Measurements from ENCODE around the gene PRKRA. TPM values are rescaled to one million over a fixed set of nuclear protein-coding genes. Genes with fewer than 3 reads are reported as not detected.

Gene PRKRA
- total and polyA plus RNA-seq, 8 donors: 17.6 to 34.3 (median 21.0) TPM

DNA sequence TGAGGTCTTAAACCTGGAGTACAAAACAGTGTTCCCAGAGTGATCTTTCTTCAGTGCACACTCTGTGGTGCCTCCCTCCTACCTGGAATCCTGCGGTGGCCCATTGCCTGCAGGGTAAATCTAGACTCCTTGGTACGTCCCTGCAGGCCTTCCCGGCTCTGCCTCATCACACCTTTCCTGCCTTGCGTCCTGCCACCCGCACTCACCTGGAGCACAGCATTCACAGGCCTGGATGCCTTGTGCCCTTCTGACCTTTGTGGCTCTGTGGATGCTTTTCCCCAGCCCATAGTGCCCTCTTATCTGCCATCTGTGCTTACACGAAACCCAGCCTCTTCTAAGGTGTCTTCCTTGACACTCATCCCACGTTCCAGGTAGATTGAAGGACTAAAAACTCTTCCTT, 62.7 kb downstream of the PRKRA start:
- Histone ChIP-seq H3K27ac (no peak overlapping the region), H3K27me3 (no peaks in the 10 kb centered on the region), H3K4me3 (no peak overlapping the region), H3K4me1 (no peaks in the 10 kb centered on the region), H3K36me3 (no peaks in the 10 kb centered on the region), H3K9me3 (no peaks in the 10 kb centered on the region)
- intact Hi-C loops (cut with DNase I): no loop called here
- WGBS, 2 donors: 89 to 91% methylated on average over 7 of the region's 7 CpGs
- no peak for ATAC-seq
- no peak for DNase-seq
- TF ChIP-seq, protein P1, sequence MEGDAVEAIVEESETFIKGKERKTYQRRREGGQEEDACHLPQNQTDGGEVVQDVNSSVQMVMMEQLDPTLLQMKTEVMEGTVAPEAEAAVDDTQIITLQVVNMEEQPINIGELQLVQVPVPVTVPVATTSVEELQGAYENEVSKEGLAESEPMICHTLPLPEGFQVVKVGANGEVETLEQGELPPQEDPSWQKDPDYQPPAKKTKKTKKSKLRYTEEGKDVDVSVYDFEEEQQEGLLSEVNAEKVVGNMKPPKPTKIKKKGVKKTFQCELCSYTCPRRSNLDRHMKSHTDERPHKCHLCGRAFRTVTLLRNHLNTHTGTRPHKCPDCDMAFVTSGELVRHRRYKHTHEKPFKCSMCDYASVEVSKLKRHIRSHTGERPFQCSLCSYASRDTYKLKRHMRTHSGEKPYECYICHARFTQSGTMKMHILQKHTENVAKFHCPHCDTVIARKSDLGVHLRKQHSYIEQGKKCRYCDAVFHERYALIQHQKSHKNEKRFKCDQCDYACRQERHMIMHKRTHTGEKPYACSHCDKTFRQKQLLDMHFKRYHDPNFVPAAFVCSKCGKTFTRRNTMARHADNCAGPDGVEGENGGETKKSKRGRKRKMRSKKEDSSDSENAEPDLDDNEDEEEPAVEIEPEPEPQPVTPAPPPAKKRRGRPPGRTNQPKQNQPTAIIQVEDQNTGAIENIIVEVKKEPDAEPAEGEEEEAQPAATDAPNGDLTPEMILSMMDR (IDR thresholded peaks at IDR 0.05): no peak
- FAIRE-seq: no peak

DNA sequence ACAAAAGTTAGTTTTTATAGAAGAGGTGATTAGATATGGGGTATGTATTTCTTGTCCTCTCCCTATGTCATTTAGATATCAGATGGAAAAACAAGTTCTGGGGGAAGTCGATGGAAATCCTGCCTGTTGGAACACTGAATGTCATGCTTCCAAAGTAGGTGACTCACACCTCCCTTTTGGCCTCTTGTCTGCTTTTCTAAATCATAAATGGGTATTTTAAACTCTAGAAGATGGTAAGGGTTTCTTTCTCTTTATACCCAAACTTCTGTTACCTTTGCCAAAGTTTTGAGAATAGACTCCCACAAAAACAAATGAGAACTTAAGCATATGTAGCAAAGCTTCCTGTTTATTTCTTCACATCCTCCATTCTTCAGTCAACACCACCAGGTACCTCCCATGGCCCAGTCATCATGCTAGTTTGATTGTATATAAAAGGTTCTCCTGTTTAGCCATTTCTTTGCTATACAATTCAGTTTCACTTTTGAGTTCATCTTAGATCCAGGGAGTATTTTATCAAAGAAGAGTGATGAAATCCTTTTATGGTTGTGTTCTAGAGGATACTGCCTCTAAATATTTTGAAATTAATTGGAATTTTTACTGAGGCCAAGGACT, 63.9 kb downstream of the PRKRA start:
- Histone ChIP-seq H3K9me3 (no peaks in the 10 kb centered on the region), H3K4me1 (no peaks in the 10 kb centered on the region), H3K36me3 (no peaks in the 10 kb centered on the region), H3K27ac (no peak overlapping the region), H3K4me3 (no peak overlapping the region), H3K27me3 (no peaks in the 10 kb centered on the region)
- ATAC-seq (no peak), DNase-seq (no peak), FAIRE-seq (no peak)
- 20 to 24% methylated on average over 1 of the region's 1 CpG for WGBS, 2 donors
- intact Hi-C loops (cut with DNase I): no loop called here
- TF ChIP-seq, protein P1 (IDR thresholded peaks at IDR 0.05): no peak

DNA sequence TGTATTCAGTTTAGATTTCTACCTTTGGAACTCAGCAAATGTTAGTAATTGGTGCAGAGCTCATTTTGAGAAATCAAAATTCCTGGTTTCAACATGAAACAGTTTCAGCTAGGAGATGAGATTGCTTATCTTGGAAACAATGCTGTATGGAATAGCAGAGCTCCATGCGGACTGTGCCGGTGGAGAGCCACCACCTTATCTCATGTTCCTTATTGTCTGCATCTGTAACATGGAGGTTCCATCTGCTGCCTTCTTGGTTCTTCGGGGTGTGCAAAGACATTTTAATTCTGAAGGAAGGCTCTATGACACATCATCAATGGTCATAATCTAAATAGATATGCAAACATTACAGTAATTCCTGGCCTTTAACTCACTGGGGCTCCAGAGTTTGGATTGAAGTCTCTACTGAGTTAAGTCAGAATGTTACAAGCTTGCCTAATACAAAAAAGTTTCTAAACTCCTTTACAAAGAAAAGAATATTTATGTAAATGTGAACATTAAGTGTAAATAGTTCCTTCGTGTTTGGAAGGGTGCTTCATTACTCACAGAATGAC, 65.3 kb downstream of the PRKRA start:
- ATAC-seq: no peak
- no peak for FAIRE-seq
- Histone ChIP-seq H3K4me1 (no peaks in the 10 kb centered on the region), H3K36me3 (no peaks in the 10 kb centered on the region), H3K27ac (no peak overlapping the region), H3K27me3 (no peaks in the 10 kb centered on the region), H3K9me3 (no peaks in the 10 kb centered on the region), H3K4me3 (no peak overlapping the region)
- DNase-seq: no peak
- WGBS, 2 donors: 80 to 85% methylated on average over 4 of the region's 4 CpGs
- intact Hi-C loops (cut with DNase I): no loop called here
- TF ChIP-seq, protein P1 (IDR thresholded peaks at IDR 0.05): no peak

DNA sequence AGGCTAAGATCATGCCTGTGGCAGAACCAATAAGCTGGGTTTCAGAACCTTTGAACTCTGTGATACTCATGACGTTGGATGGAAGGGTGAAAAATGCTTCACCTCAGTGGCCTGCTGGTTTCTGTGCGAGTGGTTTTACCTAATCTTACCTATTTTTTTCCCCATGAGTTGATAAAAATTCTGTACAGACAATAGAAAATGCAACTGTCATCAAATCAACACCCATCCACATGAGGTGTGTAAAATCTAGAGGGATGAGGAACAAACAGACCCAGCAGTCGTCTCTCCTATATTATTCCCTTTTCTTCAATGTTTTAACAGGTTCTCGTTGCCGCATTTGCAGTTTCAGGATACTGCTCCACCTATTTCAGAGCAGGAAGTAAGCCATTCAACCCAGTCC, 67.3 kb downstream of the PRKRA start:
- WGBS, 2 donors: 82 to 86% methylated on average over 5 of the region's 5 CpGs
- no peak for FAIRE-seq

More for the DNA sequence above, 67.3 kb downstream of the PRKRA start:
- no peaks in the 10 kb centered on the region for H3K9me3 ChIP-seq
- intact Hi-C loops (cut with DNase I): no loop called here
- TF ChIP-seq, protein P1 (IDR thresholded peaks at IDR 0.05): no peak
- H3K27me3 ChIP-seq: no peaks in the 10 kb centered on the region
- no peak for DNase-seq
- H3K4me1 ChIP-seq: no peaks in the 10 kb centered on the region
- no peak overlapping the region for H3K27ac ChIP-seq
- H3K36me3 ChIP-seq: no peaks in the 10 kb centered on the region
- no peak overlapping the region for H3K4me3 ChIP-seq
- no peak for ATAC-seq

Other genes starting within 250 kb of the PRKRA start
- 1 to 10 TPM in 5 of 6 donors, under 1 TPM in 1; 0.88 to 1.9 (median 1.4) TPM for gene PJVK, start 203 bp upstream of the PRKRA start, total RNA-seq
- gene PJVK, start 203 bp upstream of the PRKRA start, polyA plus RNA-seq: 1 to 10 TPM; 5.0 to 7.1 TPM
- gene FKBP7, start 27.4 kb upstream of the PRKRA start, total RNA-seq: 1 to 10 TPM; 1.1 to 5.4 (median 2.1) TPM
- gene FKBP7, start 27.4 kb upstream of the PRKRA start, polyA plus RNA-seq: 1 to 10 TPM; 2.7 to 4.5 TPM
- 10 to 100 TPM; 10.2 to 18.6 (median 11.9) TPM for gene PLEKHA3, start 29.3 kb upstream of the PRKRA start, total RNA-seq
- gene PLEKHA3, start 29.3 kb upstream of the PRKRA start, polyA plus RNA-seq: 1 to 10 TPM; 1.2 to 2.5 TPM